MM.1S (cell line): Measurements from ENCODE around the gene MED27.

Experiments
- DNase-seq: peaks from one replicate; pipeline ENCODE4 v3.0.0-alpha.2; 2015
- H2AFZ ChIP-seq: fragments of 300-600 bp; sonication (generic); 2 replicates; pipeline ENCODE4 v1.6.0; 2016; ENCODE audit warnings: antibody characterized with exemption, low read length
- H3F3A ChIP-seq: fragments of 300-600 bp; sonication (generic); 2 replicates; pipeline ENCODE4 v1.6.1; 2016; ENCODE audit warnings: mild to moderate bottlenecking, antibody characterized with exemption, low read length, moderate library complexity, mixed read lengths; ENCODE audit not compliant: insufficient read depth
- H3K27ac ChIP-seq: fragments of 300-600 bp; sonication (generic); 2 replicates; pipeline ENCODE4 v1.5.1; 2016; ENCODE audit warnings: mild to moderate bottlenecking, low read length
- H3K27me3 ChIP-seq: fragments of 300-600 bp; sonication (generic); replicated peaks from 2 replicates; pipeline ENCODE4 v1.6.0; 2016; ENCODE audit warnings: low read length; ENCODE audit not compliant: insufficient read depth
- H3K36me3 ChIP-seq: fragments of 300-600 bp; sonication (generic); replicated peaks from 2 replicates; pipeline ENCODE4 v1.6.1; 2016; ENCODE audit warnings: mild to moderate bottlenecking, low read length, mixed read lengths; ENCODE audit not compliant: insufficient read depth
- H3K4me1 ChIP-seq: fragments of 300-600 bp; sonication (generic); 2 replicates; pipeline ENCODE4 v1.6.1; 2016; ENCODE audit warnings: low read length, mixed read lengths
- H3K4me2 ChIP-seq: fragments of 300-600 bp; sonication (generic); 2 replicates; pipeline ENCODE4 v1.6.0; 2016; ENCODE audit warnings: low read depth, low read length
- H3K4me3 ChIP-seq: fragments of 300-600 bp; sonication (generic); 2 replicates; pipeline ENCODE4 v1.5.1; 2016; ENCODE audit warnings: low read length, mixed read lengths
- H3K79me2 ChIP-seq: fragments of 300-600 bp; sonication (generic); 2 replicates; pipeline ENCODE4 v1.6.1; 2016; ENCODE audit warnings: mixed run types, low read length, mixed read lengths
- H3K9ac ChIP-seq: fragments of 300-600 bp; sonication (generic); 2 replicates; pipeline ENCODE4 v1.6.1; 2016; ENCODE audit warnings: low read length, mixed read lengths
- H3K9me2 ChIP-seq: fragments of 300-600 bp; sonication (generic); replicated peaks from 2 replicates; pipeline ENCODE4 v1.6.1; 2016; ENCODE audit warnings: mild to moderate bottlenecking, low read length, mixed read lengths; ENCODE audit not compliant: insufficient read depth
- H3K9me3 ChIP-seq: fragments of 300-600 bp; sonication (generic); replicated peaks from 2 replicates; pipeline ENCODE4 v1.6.1; 2016; ENCODE audit warnings: mild to moderate bottlenecking, low read length, mixed read lengths; ENCODE audit not compliant: insufficient read depth
- H4K20me1 ChIP-seq: fragments of 300-600 bp; sonication (generic); 2 replicates; pipeline ENCODE4 v1.6.1; 2016; ENCODE audit warnings: mild to moderate bottlenecking, low read length, moderate library complexity, mixed read lengths; ENCODE audit not compliant: insufficient read depth
- EZH2 ChIP-seq: fragments of 300-600 bp; sonication (generic); optimal IDR thresholded peaks from 2 replicates; pipeline ENCODE3; 2017; ENCODE audit warnings: low read depth, mild to moderate bottlenecking, antibody characterized with exemption, low read length, mixed read lengths
- EZH2phosphoT487 ChIP-seq: fragments of 300-600 bp; sonication (generic); IDR thresholded peaks from 2 replicates; pipeline ENCODE4 v1.6.1; 2018; ENCODE audit warnings: antibody characterized with exemption, low read length
- TF ChIP-seq, protein P1 (sequence below): fragments of 300-600 bp; sonication (generic); IDR thresholded peaks from 2 replicates; pipeline ENCODE4 v1.5.1; 2016; ENCODE audit warnings: antibody characterized with exemption, low read length, mixed read lengths

Gene MED27

GRCh38 chr9:132046456-132046855 is 33.2 kb downstream of the MED27 start:
- H3F3A ChIP-seq: no peaks in the 10 kb centered on the region
- peaks cover 37% of the 10 kb centered on the region; the same call in 1 of the 2 replicates for H3K79me2 ChIP-seq

DNA sequence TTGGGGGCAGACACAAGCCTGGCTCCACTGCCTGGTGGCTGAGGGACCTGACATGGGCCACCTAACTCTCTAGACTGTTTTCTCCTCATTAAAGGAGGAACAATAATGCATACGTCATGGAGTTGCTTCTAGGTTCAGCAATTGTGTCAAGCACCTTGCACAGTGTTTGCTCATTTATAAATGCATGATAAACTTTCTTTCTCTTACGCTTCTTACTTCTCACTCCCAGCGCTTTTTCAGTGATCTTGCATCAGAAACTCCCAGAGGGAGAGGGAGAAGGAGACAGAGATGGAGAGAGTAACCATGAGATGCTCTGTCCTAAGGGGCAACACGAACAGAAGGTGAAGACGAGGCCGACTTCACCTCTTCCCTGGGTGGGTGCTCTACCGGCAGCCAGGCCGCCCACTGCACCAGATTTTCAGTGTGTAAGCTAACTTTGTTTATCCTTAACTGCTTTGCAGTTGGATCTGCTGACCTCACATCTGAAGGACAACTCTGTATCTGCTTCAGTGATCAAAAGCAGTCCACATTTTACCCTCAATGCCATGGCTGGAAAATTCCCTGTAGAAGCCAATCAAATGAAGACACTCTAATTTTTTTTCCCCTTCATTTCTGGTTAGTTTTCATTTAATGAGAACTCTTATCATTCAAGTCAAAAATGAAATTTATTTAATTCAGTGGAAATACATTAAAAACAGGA is 35.3 kb downstream of the MED27 start:
- Histone ChIP-seq H2AFZ (no peak overlapping the region), H3K4me1 (no peaks in the 10 kb centered on the region), H3F3A (no peaks in the 10 kb centered on the region), H3K4me3 (no peak overlapping the region), H3K36me3 (no peaks in the 10 kb centered on the region), H3K4me2 (no peak overlapping the region), H3K9ac (no peak overlapping the region), H3K79me2 (peaks cover 34% of the 10 kb centered on the region; the same call in 1 of the 2 replicates), H3K27me3 (no peaks in the 10 kb centered on the region), H4K20me1 (no peaks in the 10 kb centered on the region), H3K9me2 (no peaks in the 10 kb centered on the region), H3K27ac (no peak overlapping the region), H3K9me3 (no peaks in the 10 kb centered on the region)
- TF ChIP-seq EZH2 (no peak), EZH2phosphoT487 (no peak)
- TF ChIP-seq, protein P1, sequence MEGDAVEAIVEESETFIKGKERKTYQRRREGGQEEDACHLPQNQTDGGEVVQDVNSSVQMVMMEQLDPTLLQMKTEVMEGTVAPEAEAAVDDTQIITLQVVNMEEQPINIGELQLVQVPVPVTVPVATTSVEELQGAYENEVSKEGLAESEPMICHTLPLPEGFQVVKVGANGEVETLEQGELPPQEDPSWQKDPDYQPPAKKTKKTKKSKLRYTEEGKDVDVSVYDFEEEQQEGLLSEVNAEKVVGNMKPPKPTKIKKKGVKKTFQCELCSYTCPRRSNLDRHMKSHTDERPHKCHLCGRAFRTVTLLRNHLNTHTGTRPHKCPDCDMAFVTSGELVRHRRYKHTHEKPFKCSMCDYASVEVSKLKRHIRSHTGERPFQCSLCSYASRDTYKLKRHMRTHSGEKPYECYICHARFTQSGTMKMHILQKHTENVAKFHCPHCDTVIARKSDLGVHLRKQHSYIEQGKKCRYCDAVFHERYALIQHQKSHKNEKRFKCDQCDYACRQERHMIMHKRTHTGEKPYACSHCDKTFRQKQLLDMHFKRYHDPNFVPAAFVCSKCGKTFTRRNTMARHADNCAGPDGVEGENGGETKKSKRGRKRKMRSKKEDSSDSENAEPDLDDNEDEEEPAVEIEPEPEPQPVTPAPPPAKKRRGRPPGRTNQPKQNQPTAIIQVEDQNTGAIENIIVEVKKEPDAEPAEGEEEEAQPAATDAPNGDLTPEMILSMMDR: no peak
- no peak for DNase-seq

More at GRCh38 chr9:132046456-132046855, 33.2 kb downstream of the MED27 start:
- H3K4me2 ChIP-seq: no peak overlapping the region
- H3K9me2 ChIP-seq: no peaks in the 10 kb centered on the region
- H3K9ac ChIP-seq: no peak overlapping the region
- DNase-seq: no peak
- H3K27me3 ChIP-seq: no peaks in the 10 kb centered on the region
- H3K27ac ChIP-seq: no peak overlapping the region
- H2AFZ ChIP-seq: no peak overlapping the region
- H3K4me3 ChIP-seq: no peak overlapping the region
- no peaks in the 10 kb centered on the region for H3K36me3 ChIP-seq
- H3K4me1 ChIP-seq: no peaks in the 10 kb centered on the region
- H3K9me3 ChIP-seq: no peaks in the 10 kb centered on the region
- H4K20me1 ChIP-seq: no peaks in the 10 kb centered on the region
- TF ChIP-seq EZH2phosphoT487: no peak

DNA sequence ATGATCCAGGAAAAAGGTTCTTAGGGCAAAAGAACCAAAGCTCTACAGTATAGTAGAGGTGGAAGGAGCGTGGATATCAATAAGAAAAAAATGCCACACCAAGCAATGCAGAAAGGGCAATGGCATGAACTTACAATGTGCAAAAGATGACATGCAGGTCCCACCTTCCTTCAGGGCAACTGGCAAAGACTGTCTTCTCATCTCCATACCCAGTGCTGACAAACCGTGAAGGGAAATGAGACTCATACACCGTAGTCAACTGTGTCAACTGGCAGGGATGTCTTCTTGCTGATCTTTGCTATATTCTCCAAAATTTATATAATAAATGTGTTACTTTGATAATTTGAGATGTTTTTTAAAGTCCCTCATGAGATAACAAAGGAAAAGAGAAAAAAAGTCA is 36.0 kb downstream of the MED27 start:
- Histone ChIP-seq H3K36me3 (no peaks in the 10 kb centered on the region), H3K4me3 (no peak overlapping the region), H3K27ac (no peak overlapping the region), H3K4me1 (no peaks in the 10 kb centered on the region), H3K9me2 (no peaks in the 10 kb centered on the region), H4K20me1 (no peaks in the 10 kb centered on the region), H3K9me3 (no peaks in the 10 kb centered on the region), H3K4me2 (no peak overlapping the region), H3F3A (no peaks in the 10 kb centered on the region), H3K27me3 (no peaks in the 10 kb centered on the region), H3K79me2 (peaks cover 35% of the 10 kb centered on the region), H3K9ac (no peak overlapping the region), H2AFZ (no peak overlapping the region)
- no peak for DNase-seq
- no peak for TF ChIP-seq EZH2
- TF ChIP-seq EZH2phosphoT487: no peak
- TF ChIP-seq, protein P1: no peak

GRCh38 chr9:132042324-132042723 is 37.3 kb downstream of the MED27 start:
- Histone ChIP-seq H3K4me1 (no peaks in the 10 kb centered on the region), H4K20me1 (no peaks in the 10 kb centered on the region), H3K79me2 (peaks cover 33% of the 10 kb centered on the region; the same call in 1 of the 2 replicates), H3K27me3 (no peaks in the 10 kb centered on the region), H3K4me3 (no peak overlapping the region), H3F3A (no peaks in the 10 kb centered on the region), H3K36me3 (no peaks in the 10 kb centered on the region), H3K4me2 (no peak overlapping the region), H3K27ac (no peak overlapping the region), H3K9ac (no peak overlapping the region), H3K9me2 (no peaks in the 10 kb centered on the region), H3K9me3 (no peaks in the 10 kb centered on the region), H2AFZ (no peak overlapping the region)
- no peak for DNase-seq
- TF ChIP-seq, protein P1: no peak
- no peak for TF ChIP-seq EZH2phosphoT487
